Subcutaneous abdominal adipose tissue (tissue), 5 donors: ENCODE results near the gene RFXANK.

Experiments
- H3K27ac ChIP-seq: one replicate; pipeline ENCODE4 v1.7.0; 2013; ENCODE audit warnings: low read depth, mild to moderate bottlenecking, inconsistent platforms, low read length, moderate library complexity
- H3K27me3 ChIP-seq, 5 donors: one replicate each; pipeline ENCODE4 v1.7.0; 2013; ENCODE audit warnings: low read length in 5 of 5, inconsistent platforms in 1 of 5; ENCODE audit not compliant: control insufficient read depth in 5 of 5, insufficient read depth in 4 of 5
- H3K36me3 ChIP-seq, 5 donors: one replicate each; pipeline ENCODE4 v1.7.0; 2013; ENCODE audit warnings: low read length in 5 of 5; ENCODE audit not compliant: control insufficient read depth in 5 of 5, insufficient read depth in 5 of 5
- H3K4me1 ChIP-seq, 5 donors: one replicate each; pipeline ENCODE4 v1.7.0; 2013; ENCODE audit warnings: low read length in 5 of 5, mild to moderate bottlenecking in 3 of 5, moderate library complexity in 1 of 5; ENCODE audit not compliant: control insufficient read depth in 5 of 5, insufficient read depth in 5 of 5
- H3K4me3 ChIP-seq, 5 donors: one replicate each; pipeline ENCODE4 v1.7.0; 2013; ENCODE audit warnings: low read length in 5 of 5, low read depth in 1 of 5
- H3K9ac ChIP-seq, 5 donors: one replicate each; pipeline ENCODE4 v1.7.0; 2013; ENCODE audit warnings: low read length in 5 of 5, mild to moderate bottlenecking in 4 of 5, moderate library complexity in 3 of 5
- H3K9me3 ChIP-seq, 5 donors: one replicate each; pipeline ENCODE4 v1.7.0; 2013; ENCODE audit warnings: low read length in 5 of 5; ENCODE audit not compliant: control insufficient read depth in 5 of 5
- donor health status: healthy.
- donor health status: healthy.
- donor health status: healthy.
- donor health status: healthy.
- donor health status: healthy.

Gene RFXANK

DNA sequence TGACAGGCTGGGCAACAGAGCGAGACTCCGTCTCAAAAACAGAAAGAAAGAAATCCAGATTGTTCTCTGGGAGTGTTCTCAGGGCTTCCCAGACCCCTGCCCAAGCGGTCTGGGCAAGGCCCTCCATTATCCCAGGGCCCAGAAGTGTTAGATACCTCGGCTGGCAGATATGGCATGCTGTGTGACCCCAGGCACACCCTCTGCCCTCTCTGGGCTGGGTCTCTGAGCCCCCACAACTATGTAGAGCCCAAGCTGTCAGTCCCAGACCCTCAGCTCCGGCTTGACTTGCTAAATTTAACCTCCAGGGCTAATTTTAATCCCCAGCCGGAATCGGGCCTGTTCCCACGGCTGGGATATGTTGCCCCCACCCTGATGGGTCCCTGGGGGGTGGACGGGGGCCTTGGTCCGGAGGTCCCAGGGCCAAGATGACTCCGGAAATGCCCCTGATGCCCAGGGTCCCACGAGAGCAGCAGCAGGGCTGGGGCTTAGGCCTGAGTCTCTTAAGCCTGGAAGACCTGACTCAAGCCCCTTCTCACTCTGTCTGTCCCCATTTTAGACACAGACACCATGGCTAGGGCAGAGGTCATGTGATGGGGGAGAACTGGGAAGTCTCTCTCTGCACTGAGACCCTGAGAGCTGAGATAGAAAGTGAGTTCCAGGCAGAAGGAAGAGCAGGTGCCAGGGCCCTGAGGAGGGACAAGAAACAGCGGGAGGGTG, 39.2 kb upstream of the RFXANK start:
- Histone ChIP-seq H3K9ac (no peak overlapping the region), H3K36me3 (peaks cover 0 to 21% (median 13%) of the 10 kb centered on the region in 5 donors), H3K27me3 (no peaks in the 10 kb centered on the region), H3K9me3 (peaks cover 0 to 4% (median 3%) of the 10 kb centered on the region in 5 donors), H3K4me1 (no peaks in the 10 kb centered on the region), H3K27ac (no peak overlapping the region), H3K4me3 (no peak overlapping the region)

DNA sequence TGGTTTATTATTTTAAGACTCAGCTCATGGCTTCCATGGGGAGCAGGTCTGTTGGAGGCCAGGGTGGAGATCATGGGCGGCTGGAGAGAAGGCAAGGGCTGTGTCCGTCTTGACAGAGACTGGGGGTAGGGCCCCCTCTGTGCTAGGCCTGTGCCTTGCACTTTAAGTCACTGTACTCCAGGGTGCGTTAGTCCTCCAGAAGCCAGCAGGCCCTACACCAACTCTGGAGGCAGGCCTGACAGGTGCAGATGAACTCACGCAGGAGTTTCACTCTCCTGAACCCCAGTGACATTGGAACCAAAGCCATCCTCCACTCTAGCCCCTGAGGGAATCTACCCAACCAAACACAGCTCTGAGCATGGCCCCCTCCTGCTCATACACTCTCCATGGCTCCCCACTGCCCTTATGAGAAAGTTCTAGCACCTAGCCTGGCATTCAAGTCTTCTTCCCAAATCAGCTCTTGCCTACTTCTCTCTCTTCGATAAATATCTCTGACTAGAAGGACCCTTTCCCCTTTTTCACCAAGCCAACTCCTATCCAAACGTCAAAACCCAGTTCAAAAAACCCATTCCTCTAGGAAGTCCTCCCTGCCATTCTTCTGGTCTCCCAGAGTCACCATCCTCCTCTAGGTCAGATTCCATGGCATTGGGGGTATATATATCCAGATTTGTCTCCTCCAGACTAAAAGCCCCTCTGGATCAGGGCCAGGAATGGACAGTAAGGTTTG, 37.1 kb upstream of the RFXANK start:
- no peak overlapping the region for H3K9ac ChIP-seq

DNA sequence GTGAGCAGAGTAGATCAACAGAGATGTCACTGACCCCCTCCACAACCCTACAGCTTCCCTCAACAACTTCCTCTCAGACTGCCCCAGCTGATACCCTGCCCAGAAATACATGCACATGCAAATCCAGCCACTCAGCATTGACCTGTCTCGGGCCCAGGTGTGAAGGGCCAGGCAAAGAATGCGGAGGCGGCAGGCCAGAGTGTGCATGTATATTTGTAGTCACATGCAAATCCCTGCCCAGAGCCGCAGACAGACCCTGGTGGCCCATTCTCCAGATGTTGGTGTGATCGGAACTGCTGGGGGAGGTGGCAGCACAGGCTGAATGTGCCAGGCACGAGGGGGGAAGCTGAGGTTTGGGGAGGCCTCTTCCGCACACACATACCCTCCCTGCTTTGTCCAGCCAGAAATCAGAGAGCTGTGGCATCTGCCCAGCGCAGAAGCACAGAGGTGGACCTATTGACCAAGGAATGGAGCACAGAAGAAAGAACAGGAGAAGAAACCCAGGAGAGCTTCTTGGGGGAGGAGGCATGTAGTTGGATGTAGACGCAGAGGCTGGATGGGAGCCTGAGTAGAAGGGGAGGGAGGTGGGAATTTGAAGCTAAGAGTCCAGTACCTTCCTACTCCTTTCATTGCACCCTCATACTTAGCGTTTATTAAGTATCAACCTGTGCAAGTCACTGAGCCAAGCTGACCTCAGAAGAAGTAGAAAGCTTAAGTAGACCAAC, 36.4 kb upstream of the RFXANK start:
- H3K27me3 ChIP-seq, result no peaks in the 10 kb centered on the region
- no peak overlapping the region for H3K9ac ChIP-seq
- H3K4me3 ChIP-seq, result no peak overlapping the region
- no peak overlapping the region for H3K27ac ChIP-seq
- peaks cover 0 to 7% (median 2%) of the 10 kb centered on the region in 5 donors for H3K36me3 ChIP-seq
- H3K9me3 ChIP-seq, result peaks cover 0 to 4% (median 3%) of the 10 kb centered on the region in 5 donors
- no peaks in the 10 kb centered on the region for H3K4me1 ChIP-seq

More for the DNA sequence above, 37.1 kb upstream of the RFXANK start:
- Histone ChIP-seq H3K27ac (no peak overlapping the region), H3K27me3 (no peaks in the 10 kb centered on the region), H3K4me3 (no peak overlapping the region), H3K9me3 (peaks cover 0 to 4% (median 3%) of the 10 kb centered on the region in 5 donors), H3K4me1 (no peaks in the 10 kb centered on the region), H3K36me3 (peaks cover 0 to 7% (median 2%) of the 10 kb centered on the region in 5 donors)

DNA sequence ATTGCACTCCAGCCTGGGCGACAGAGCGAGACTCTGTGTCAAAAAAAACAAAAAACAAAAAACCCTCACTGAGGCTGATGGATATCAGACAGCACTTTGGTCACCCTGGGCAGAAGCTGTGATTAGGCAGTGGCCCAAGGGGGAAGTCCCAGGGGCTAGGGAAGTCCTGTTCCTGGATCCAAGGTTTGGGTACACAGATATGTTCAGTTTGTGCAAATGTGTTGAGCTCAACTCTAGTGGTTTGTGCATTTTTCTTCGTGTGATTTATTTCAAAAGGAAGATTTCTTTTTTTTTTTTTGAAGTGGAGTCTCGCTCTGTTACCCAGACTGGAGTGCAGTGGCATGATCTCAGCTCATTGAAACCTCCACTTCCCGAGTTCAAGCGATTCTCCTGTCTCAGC, 34.2 kb upstream of the RFXANK start:
- H3K27me3 ChIP-seq, result no peaks in the 10 kb centered on the region
- peaks cover 0 to 4% (median 3%) of the 10 kb centered on the region in 5 donors for H3K9me3 ChIP-seq
- no peak overlapping the region for H3K9ac ChIP-seq
- no peaks in the 10 kb centered on the region for H3K4me1 ChIP-seq
- no peak overlapping the region for H3K27ac ChIP-seq
- peaks cover 0 to 7% (median 2%) of the 10 kb centered on the region in 5 donors for H3K36me3 ChIP-seq
- H3K4me3 ChIP-seq, result no peak overlapping the region

DNA sequence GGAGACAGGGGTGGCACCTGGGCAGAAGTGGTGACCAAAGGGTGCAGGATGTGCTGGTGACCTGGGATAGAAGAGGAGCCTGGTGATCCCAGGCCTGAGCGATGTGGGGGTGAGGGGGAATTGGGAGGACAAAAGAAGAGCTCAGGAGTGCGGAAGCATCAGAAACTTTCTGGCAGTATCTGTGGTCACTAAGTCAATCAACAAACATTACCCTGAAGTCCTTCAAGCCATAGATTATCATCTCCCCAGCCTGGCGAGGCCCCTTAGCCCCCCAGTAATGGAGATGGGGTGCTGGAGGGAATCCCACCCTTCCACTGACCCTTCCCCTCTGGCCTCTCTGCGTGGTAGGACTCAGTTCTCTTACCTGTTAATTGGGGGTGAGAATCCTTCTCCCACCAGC, 32.5 kb upstream of the RFXANK start:
- peaks cover 0 to 7% (median 2%) of the 10 kb centered on the region in 5 donors for H3K36me3 ChIP-seq
- no peak overlapping the region for H3K4me3 ChIP-seq
- H3K4me1 ChIP-seq, result no peaks in the 10 kb centered on the region
- peaks cover 0 to 4% (median 3%) of the 10 kb centered on the region in 5 donors for H3K9me3 ChIP-seq
- H3K9ac ChIP-seq, result no peak overlapping the region
- no peaks in the 10 kb centered on the region for H3K27me3 ChIP-seq
- no peak overlapping the region for H3K27ac ChIP-seq

DNA sequence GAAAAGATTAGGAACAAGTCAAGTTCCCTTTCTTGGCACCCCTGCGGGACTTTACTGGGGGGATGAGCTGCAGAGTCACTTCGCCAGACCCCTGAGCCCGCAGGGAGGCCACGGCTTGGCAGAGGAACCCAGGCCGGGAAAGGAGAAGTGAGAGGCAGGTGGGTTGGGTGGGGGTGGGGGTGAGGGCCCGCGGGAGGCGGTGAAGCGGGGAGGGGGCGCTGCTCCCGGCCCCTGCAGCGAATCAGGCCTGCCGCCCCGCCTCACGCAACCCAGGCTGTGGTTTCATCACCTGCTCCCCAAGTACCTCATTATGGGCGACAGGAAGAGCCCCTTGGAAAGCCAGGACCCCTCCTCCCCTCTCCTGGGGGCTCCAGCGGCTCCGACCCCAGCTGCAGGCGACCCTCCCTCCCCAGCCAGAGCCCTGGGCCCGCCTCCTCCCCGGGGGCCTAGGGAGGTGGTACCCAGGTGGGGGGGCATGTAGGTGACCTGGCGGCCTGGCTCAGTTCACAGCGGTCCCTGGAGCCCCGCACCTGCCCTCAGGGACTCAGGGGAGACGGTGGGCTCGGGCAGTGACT, 31.5 kb upstream of the RFXANK start:
- Histone ChIP-seq H3K36me3 (peaks cover 0 to 7% (median 2%) of the 10 kb centered on the region in 5 donors), H3K4me3 (no peak overlapping the region), H3K9ac (no peak overlapping the region), H3K27me3 (no peaks in the 10 kb centered on the region), H3K4me1 (no peaks in the 10 kb centered on the region), H3K27ac (no peak overlapping the region), H3K9me3 (peaks cover 0 to 4% (median 3%) of the 10 kb centered on the region in 5 donors)

DNA sequence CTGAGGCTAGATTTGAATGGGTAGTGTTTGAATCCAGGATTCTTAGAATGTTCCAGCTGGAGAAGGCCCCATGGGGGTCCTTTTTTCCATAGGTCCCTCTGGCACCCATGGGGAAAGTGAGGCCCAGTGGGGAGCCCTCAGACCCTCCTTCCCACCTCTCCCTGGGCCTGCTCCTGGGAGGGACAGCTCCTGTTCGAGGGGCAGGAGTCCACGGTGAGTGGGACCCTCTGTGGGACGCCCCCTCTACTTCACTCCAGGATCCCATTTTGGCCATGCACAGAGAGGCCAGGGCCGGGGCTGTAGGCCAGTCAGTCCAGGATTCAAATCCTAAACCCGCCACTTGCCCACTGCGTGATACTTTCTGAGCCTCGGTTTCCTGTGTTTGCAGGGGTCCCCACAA, 29.6 kb upstream of the RFXANK start:
- Histone ChIP-seq H3K4me3 (no peak overlapping the region), H3K9me3 (no peaks in the 10 kb centered on the region), H3K4me1 (no peaks in the 10 kb centered on the region), H3K36me3 (no peaks in the 10 kb centered on the region), H3K9ac (no peak overlapping the region), H3K27me3 (no peaks in the 10 kb centered on the region), H3K27ac (no peak overlapping the region)

DNA sequence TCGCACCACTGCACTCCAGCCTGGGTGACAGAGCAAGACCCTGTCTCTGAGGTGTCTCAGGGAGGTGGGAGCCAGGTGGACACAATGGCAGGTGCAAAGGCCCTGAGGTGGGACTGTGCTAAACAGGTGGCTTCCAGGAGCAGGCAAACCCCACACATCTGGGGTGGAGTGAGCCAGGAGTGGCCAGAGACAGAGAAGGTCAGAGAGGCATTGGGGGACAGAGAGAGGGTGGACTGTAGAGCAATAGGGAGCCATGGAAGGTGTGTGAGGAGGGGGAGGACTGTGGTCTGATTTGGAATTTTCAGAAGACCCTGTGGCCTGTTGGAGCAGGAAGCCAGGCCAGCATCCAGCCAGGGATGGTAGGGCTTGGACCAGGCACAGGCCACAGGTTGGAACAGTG, 26.7 kb upstream of the RFXANK start:
- Histone ChIP-seq H3K4me1 (peaks cover 0 to 10% (median 8%) of the 10 kb centered on the region in 5 donors), H3K36me3 (no peaks in the 10 kb centered on the region), H3K9ac (no peak overlapping the region), H3K27me3 (no peaks in the 10 kb centered on the region), H3K9me3 (no peaks in the 10 kb centered on the region), H3K27ac (no peak overlapping the region), H3K4me3 (no peak overlapping the region)

DNA sequence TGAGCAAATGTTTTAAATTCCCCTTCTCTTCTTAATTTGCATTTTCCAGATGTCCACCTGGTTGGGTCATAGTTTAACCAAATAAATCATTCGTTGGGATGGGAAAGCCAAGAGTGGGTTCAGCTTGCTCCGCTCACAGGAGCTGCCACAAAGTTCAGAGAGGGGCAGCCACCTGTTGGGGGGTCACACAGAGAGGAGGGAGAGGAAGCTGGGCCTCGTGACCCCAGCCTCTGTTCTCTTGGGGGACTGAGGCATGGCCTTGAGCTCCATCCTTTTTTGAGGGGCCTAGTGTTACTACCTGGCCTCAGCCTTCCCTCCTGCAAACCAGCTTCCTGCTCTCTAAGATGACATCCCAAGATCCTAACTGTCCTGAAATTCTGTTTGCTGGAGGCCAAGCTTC, 24.4 kb upstream of the RFXANK start:
- no peak overlapping the region for H3K9ac ChIP-seq
- no peaks in the 10 kb centered on the region for H3K9me3 ChIP-seq
- no peaks in the 10 kb centered on the region for H3K27me3 ChIP-seq
- no peak overlapping the region for H3K27ac ChIP-seq
- H3K4me1 ChIP-seq, result peaks cover 0 to 31% (median 30%) of the 10 kb centered on the region in 5 donors
- no peaks in the 10 kb centered on the region for H3K36me3 ChIP-seq
- no peak overlapping the region for H3K4me3 ChIP-seq
